Suprapubic skin (tissue), 3 donors: ENCODE results near the gene ICAM5.

Experiments used
- CTCF ChIP-seq, 2 donors: fragments of 200-600 bp in 1 of 2; fragments of 450-650 bp in 1 of 2; sonication (generic) in 1 of 2; IDR thresholded peaks; one replicate each; pipeline ENCODE4 v1.5.1; 2016 to 2019; ENCODE audit warnings: antibody characterized with exemption in 2 of 2, mild to moderate bottlenecking in 1 of 2, moderate library complexity in 1 of 2
- EP300 ChIP-seq: sonication (generic); formaldehyde crosslinking; IDR thresholded peaks from one replicate; pipeline ENCODE4 v1.6.1; 2017; ENCODE audit warnings: antibody characterized with exemption

- TF ChIP-seq CTCF (IDR thresholded peaks at IDR 0.05) (no peak), EP300 (no peak)
Observed at GRCh38 chr19:10270616-10271394, 18.9 kb upstream of the ICAM5 start, which contains the start of gene ICAM1.
